HepG2 (cell line): Measurements from ENCODE around the gene INTS1. TPM values are rescaled to one million over a fixed set of nuclear protein-coding genes. Genes with fewer than 3 reads are reported as not detected.

Source experiments
- BHLHE40 ChIP-seq: IDR thresholded peaks from 2 replicates; pipeline ENCODE4 v1.6.1; 2011; ENCODE audit warnings: low read length, improper control_type of control experiment
- ELF1 ChIP-seq: sonication (generic); formaldehyde crosslinking; IDR thresholded peaks from 2 replicates; pipeline ENCODE4 v1.4.0; 2020; ENCODE audit warnings: missing genetic modification reagents
- ESRRA ChIP-seq: sonication (generic); formaldehyde crosslinking; IDR thresholded peaks from 2 replicates; pipeline ENCODE4 v1.5.1; 2020; ENCODE audit warnings: mild to moderate bottlenecking, low read depth, missing genetic modification reagents
- FOSL1 ChIP-seq: sonication (generic); formaldehyde crosslinking; IDR thresholded peaks from 2 replicates; pipeline ENCODE4 v1.9.0; 2021; ENCODE audit warnings: missing genetic modification reagents, borderline replicate concordance
- FOXA3 ChIP-seq: IDR thresholded peaks from 2 replicates; pipeline ENCODE4 v1.6.1; 2016; ENCODE audit warnings: missing genetic modification reagents, missing compliant biosample characterization
- HINFP ChIP-seq: sonication (generic); formaldehyde crosslinking; IDR thresholded peaks from 2 replicates; pipeline ENCODE4 v1.4.0; 2020; ENCODE audit warnings: low read depth, mild to moderate bottlenecking, missing genetic modification reagents
- IKZF1 ChIP-seq: fragments of 450-650 bp; IDR thresholded peaks from 2 replicates; pipeline ENCODE4 v1.7.1; 2016
- MIER3 ChIP-seq: IDR thresholded peaks from 2 replicates; pipeline ENCODE4 v1.6.1; 2016; ENCODE audit warnings: missing compliant biosample characterization, borderline replicate concordance
- PCBP2 ChIP-seq: fragments of 200-400 bp; formaldehyde crosslinking; optimal IDR thresholded peaks from 2 replicates; pipeline ENCODE3; 2018; ENCODE audit warnings: low read length, low read depth; ENCODE audit not compliant: poor library complexity, severe bottlenecking
- SOX13 ChIP-seq, 3 experiments: fragments of 450-650 bp in 1 of 3; sonication (generic) in 1 of 3; formaldehyde crosslinking in 1 of 3; IDR thresholded peaks in 2 of 3; conservative IDR thresholded peaks in 1 of 3; 2 replicates each; pipeline versions ENCODE4 v1.5.0 to v1.6.1; 2016 to 2020; ENCODE audit warnings: antibody characterized with exemption in 1 of 3, mild to moderate bottlenecking in 1 of 3, missing compliant biosample characterization in 1 of 3, missing genetic modification reagents in 1 of 3, moderate library complexity in 1 of 3
- SP2 ChIP-seq: sonication (generic); formaldehyde crosslinking; IDR thresholded peaks from 2 replicates; pipeline ENCODE4 v1.5.1; 2020; ENCODE audit warnings: mild to moderate bottlenecking, missing genetic modification reagents
- UBTF ChIP-seq: sonication (generic); formaldehyde crosslinking; IDR thresholded peaks from 2 replicates; pipeline ENCODE4 v1.4.0; 2020; ENCODE audit warnings: mild to moderate bottlenecking, missing genetic modification reagents
- WIZ ChIP-seq: sonication (generic); formaldehyde crosslinking; IDR thresholded peaks from 2 replicates; pipeline ENCODE4 v1.5.1; 2020; ENCODE audit warnings: mild to moderate bottlenecking, missing genetic modification reagents
- ZBTB38 ChIP-seq: sonication (generic); formaldehyde crosslinking; IDR thresholded peaks from 2 replicates; pipeline ENCODE4 v1.5.1; 2020; ENCODE audit warnings: mild to moderate bottlenecking, missing genetic modification reagents
- ZBTB4 ChIP-seq: sonication (generic); formaldehyde crosslinking; IDR thresholded peaks from 2 replicates; pipeline ENCODE4 v1.4.0; 2020; ENCODE audit warnings: missing genetic modification reagents, mild to moderate bottlenecking, borderline replicate concordance
- ZNF225 ChIP-seq: sonication (generic); formaldehyde crosslinking; IDR thresholded peaks from 2 replicates; pipeline ENCODE4 v1.4.0; 2020; ENCODE audit warnings: mild to moderate bottlenecking, missing genetic modification reagents
- ZNF275 ChIP-seq: sonication (generic); formaldehyde crosslinking; IDR thresholded peaks from 2 replicates; pipeline ENCODE4 v1.8.0; 2022; ENCODE audit warnings: missing genetic modification reagents, mild to moderate bottlenecking, inconsistent platforms, borderline replicate concordance
- ZNF460 ChIP-seq: sonication (generic); formaldehyde crosslinking; IDR thresholded peaks from 2 replicates; pipeline ENCODE4 v1.5.1; 2020; ENCODE audit warnings: missing genetic modification reagents, mild to moderate bottlenecking, borderline replicate concordance
- ZNF782 ChIP-seq: sonication (generic); formaldehyde crosslinking; IDR thresholded peaks from 2 replicates; pipeline ENCODE4 v1.4.0; 2020; ENCODE audit warnings: missing genetic modification reagents, mild to moderate bottlenecking, borderline replicate concordance
- ZSCAN9 ChIP-seq: IDR thresholded peaks from 2 replicates; pipeline ENCODE4 v1.6.1; 2016; ENCODE audit warnings: borderline replicate concordance
- polyA plus RNA-seq, 8 experiments: library from polyadenylated mRNA; depleted of rRNA in 3 of 8; stranded (reverse) in 7 of 8; unstranded in 1 of 8; fragments of >200 nt; fragmentation: Illumina TruSeq in 4 of 8; extraction: Trizol in 4 of 8; gene quantifications; 2 replicates each; pipeline versions ENCODE4 v1.2.1 to v1.2.3, GENCODE V29; 2011 to 2016; ENCODE audit warnings: low read depth in 4 of 8, missing spikeins in 1 of 8, mixed read lengths in 1 of 8; ENCODE audit not compliant: insufficient read depth in 1 of 8
- total RNA-seq, 5 experiments: library from RNA; depleted of rRNA; stranded (reverse); fragments of >200 nt; fragmentation: Illumina TruSeq; extraction: Trizol; gene quantifications; 2 replicates each; pipeline ENCODE4 v1.2.3, GENCODE V29; 2016; ENCODE audit warnings: low read depth in 1 of 5

Gene INTS1
- total and polyA plus RNA-seq, 2 of the 13 experiments (the other 11 are each of a cell fraction or from before 2014, with no cell fraction given) = 13.7 to 29.0 TPM

GRCh38 chr7:1532456-1533254 is 28.5 kb upstream of the INTS1 start (continued):
- TF ChIP-seq ESRRA (peak; percentile 45; the same call in 1 of the 2 replicates), UBTF (CRISPR knock-in tag) (no peak; the same call in 1 of the 2 replicates), PCBP2 (no peak), ZBTB38 (CRISPR knock-in tag) (peak; percentile 61; the same call in 1 of the 2 replicates), ZNF275 (CRISPR knock-in tag) (no peak), MIER3 (no peak), ZNF225 (CRISPR knock-in tag) (no peak), FOSL1 (CRISPR knock-in tag) (peak; percentile 89), SOX13 (IDR thresholded peaks at IDR 0.05) (no peak), SOX13 (CRISPR knock-in tag; conservative IDR thresholded peaks at IDR 0.05 in 1 of 2, IDR thresholded peaks at IDR 0.05 in 1 of 2) (peak in 1 of 2 experiments; percentile 30; a peak in 1 of 4 replicates), HINFP (CRISPR knock-in tag) (no peak), IKZF1 (no peak), SP2 (CRISPR knock-in tag) (no peak), ZSCAN9 (CRISPR knock-in tag) (no peak), WIZ (CRISPR knock-in tag) (no peak), ZNF460 (CRISPR knock-in tag) (no peak), ELF1 (no peak), BHLHE40 (no peak), ZNF782 (no peak), ZBTB4 (CRISPR knock-in tag) (no peak), FOXA3 (CRISPR knock-in tag) (peak; percentile 77)
